Measurements from ENCODE around the gene SNX5. TPM values are rescaled to one million over a fixed set of nuclear protein-coding genes. Genes with fewer than 3 reads are reported as not detected.

SNX5 gene
- total and polyA plus RNA-seq, 2 of the 13 experiments (the other 11 are each of a cell fraction or from before 2014, with no cell fraction given): 664 to 1,040 TPM

DNA sequence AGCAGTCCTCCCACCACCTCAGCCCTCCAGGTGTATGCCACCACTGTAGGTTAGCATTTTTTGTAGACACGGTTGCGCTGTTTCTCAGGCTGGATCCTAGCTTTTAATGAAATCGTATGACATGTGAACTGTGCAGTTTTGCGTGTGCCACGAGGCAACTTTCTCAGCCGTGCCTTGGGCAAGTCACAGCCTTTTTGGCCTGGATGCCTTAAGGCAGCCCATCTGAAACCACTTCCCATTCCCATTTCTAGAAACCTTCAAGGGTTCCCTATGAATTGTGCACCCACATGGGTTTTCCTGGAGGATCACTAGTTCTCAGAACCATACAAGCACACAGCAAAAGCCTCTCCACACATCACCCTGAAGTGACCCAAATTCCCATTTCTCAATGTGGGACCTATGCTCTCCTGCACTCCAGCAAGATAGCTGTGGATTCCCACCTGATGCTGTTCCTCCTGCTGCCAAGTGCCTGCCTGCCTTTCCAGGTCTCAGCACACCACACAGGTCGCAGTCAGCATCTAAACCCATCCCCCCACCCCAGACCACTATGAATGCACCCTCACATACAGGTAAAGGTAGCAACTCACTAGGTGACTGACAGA lies 28.9 kb downstream of the SNX5 start (continued):
- TF ChIP-seq KLF6 (CRISPR knock-in tag; IDR thresholded peaks at IDR 0.05) (0 out of 2 replicates have a peak, but pooled peaks have one; percentile 23), AGO2 (optimal IDR thresholded peaks at IDR 0.05; ENCODE audit: low read depth, low read length) (peak; percentile 74), REXO4 (CRISPR knock-in tag; IDR thresholded peaks at IDR 0.05; ENCODE audit: borderline replicate concordance) (0 out of 2 replicates have a peak, but pooled peaks have one; percentile 41), DR1 (CRISPR knock-in tag; IDR thresholded peaks at IDR 0.05) (0 out of 2 replicates have a peak, but pooled peaks have one; percentile 49), ZNF343 (CRISPR knock-in tag; IDR thresholded peaks at IDR 0.05) (0 out of 2 replicates have a peak, but pooled peaks have one; percentile 1), ZNF737 (CRISPR knock-in tag; IDR thresholded peaks at IDR 0.05; ENCODE audit: borderline replicate concordance) (peak; percentile 71; the same call in 1 of the 2 replicates), ZNF296 (CRISPR knock-in tag; conservative IDR thresholded peaks at IDR 0.05) (0 out of 2 replicates have a peak, but pooled peaks have one; percentile 80), RFX3 (CRISPR knock-in tag; IDR thresholded peaks at IDR 0.05) (no peak), ZFP62 (CRISPR knock-in tag; IDR thresholded peaks at IDR 0.05) (no peak), FIP1L1 (IDR thresholded peaks at IDR 0.05; ENCODE audit: borderline replicate concordance, insufficient read depth, low read depth, low read length) (peak; percentile 40; the same call in 1 of the 2 replicates), PHF20 (CRISPR knock-in tag; IDR thresholded peaks at IDR 0.05) (no peak), PRMT3 (CRISPR knock-in tag; IDR thresholded peaks at IDR 0.05; ENCODE audit: borderline replicate concordance, low read depth) (peak; percentile 84)
- TF ChIP-seq, protein P1, sequence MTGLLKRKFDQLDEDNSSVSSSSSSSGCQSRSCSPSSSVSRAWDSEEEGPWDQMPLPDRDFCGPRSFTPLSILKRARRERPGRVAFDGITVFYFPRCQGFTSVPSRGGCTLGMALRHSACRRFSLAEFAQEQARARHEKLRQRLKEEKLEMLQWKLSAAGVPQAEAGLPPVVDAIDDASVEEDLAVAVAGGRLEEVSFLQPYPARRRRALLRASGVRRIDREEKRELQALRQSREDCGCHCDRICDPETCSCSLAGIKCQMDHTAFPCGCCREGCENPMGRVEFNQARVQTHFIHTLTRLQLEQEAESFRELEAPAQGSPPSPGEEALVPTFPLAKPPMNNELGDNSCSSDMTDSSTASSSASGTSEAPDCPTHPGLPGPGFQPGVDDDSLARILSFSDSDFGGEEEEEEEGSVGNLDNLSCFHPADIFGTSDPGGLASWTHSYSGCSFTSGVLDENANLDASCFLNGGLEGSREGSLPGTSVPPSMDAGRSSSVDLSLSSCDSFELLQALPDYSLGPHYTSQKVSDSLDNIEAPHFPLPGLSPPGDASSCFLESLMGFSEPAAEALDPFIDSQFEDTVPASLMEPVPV (CRISPR knock-in tag; IDR thresholded peaks at IDR 0.05): no peak
- TF ChIP-seq, protein P2, sequence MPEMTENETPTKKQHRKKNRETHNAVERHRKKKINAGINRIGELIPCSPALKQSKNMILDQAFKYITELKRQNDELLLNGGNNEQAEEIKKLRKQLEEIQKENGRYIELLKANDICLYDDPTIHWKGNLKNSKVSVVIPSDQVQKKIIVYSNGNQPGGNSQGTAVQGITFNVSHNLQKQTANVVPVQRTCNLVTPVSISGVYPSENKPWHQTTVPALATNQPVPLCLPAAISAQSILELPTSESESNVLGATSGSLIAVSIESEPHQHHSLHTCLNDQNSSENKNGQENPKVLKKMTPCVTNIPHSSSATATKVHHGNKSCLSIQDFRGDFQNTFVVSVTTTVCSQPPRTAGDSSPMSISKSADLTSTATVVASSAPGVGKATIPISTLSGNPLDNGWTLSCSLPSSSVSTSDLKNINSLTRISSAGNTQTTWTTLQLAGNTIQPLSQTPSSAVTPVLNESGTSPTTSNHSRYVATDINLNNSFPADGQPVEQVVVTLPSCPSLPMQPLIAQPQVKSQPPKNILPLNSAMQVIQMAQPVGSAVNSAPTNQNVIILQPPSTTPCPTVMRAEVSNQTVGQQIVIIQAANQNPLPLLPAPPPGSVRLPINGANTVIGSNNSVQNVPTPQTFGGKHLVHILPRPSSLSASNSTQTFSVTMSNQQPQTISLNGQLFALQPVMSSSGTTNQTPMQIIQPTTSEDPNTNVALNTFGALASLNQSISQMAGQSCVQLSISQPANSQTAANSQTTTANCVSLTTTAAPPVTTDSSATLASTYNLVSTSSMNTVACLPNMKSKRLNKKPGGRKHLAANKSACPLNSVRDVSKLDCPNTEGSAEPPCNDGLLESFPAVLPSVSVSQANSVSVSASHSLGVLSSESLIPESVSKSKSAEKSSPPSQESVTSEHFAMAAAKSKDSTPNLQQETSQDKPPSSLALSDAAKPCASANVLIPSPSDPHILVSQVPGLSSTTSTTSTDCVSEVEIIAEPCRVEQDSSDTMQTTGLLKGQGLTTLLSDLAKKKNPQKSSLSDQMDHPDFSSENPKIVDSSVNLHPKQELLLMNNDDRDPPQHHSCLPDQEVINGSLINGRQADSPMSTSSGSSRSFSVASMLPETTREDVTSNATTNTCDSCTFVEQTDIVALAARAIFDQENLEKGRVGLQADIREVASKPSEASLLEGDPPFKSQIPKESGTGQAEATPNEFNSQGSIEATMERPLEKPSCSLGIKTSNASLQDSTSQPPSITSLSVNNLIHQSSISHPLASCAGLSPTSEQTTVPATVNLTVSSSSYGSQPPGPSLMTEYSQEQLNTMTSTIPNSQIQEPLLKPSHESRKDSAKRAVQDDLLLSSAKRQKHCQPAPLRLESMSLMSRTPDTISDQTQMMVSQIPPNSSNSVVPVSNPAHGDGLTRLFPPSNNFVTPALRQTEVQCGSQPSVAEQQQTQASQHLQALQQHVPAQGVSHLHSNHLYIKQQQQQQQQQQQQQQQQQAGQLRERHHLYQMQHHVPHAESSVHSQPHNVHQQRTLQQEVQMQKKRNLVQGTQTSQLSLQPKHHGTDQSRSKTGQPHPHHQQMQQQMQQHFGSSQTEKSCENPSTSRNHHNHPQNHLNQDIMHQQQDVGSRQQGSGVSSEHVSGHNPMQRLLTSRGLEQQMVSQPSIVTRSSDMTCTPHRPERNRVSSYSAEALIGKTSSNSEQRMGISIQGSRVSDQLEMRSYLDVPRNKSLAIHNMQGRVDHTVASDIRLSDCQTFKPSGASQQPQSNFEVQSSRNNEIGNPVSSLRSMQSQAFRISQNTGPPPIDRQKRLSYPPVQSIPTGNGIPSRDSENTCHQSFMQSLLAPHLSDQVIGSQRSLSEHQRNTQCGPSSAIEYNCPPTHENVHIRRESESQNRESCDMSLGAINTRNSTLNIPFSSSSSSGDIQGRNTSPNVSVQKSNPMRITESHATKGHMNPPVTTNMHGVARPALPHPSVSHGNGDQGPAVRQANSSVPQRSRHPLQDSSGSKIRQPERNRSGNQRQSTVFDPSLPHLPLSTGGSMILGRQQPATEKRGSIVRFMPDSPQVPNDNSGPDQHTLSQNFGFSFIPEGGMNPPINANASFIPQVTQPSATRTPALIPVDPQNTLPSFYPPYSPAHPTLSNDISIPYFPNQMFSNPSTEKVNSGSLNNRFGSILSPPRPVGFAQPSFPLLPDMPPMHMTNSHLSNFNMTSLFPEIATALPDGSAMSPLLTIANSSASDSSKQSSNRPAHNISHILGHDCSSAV (CRISPR knock-in tag; IDR thresholded peaks at IDR 0.05; ENCODE audit: borderline replicate concordance): no peak
- TF ChIP-seq, protein P3, sequence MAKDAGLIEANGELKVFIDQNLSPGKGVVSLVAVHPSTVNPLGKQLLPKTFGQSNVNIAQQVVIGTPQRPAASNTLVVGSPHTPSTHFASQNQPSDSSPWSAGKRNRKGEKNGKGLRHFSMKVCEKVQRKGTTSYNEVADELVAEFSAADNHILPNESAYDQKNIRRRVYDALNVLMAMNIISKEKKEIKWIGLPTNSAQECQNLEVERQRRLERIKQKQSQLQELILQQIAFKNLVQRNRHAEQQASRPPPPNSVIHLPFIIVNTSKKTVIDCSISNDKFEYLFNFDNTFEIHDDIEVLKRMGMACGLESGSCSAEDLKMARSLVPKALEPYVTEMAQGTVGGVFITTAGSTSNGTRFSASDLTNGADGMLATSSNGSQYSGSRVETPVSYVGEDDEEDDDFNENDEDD (CRISPR knock-in tag; IDR thresholded peaks at IDR 0.05; ENCODE audit: borderline replicate concordance): 0 out of 2 replicates have a peak, but pooled peaks have one; percentile 9
- TF ChIP-seq, protein P4, sequence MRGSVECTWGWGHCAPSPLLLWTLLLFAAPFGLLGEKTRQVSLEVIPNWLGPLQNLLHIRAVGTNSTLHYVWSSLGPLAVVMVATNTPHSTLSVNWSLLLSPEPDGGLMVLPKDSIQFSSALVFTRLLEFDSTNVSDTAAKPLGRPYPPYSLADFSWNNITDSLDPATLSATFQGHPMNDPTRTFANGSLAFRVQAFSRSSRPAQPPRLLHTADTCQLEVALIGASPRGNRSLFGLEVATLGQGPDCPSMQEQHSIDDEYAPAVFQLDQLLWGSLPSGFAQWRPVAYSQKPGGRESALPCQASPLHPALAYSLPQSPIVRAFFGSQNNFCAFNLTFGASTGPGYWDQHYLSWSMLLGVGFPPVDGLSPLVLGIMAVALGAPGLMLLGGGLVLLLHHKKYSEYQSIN (CRISPR knock-in tag; IDR thresholded peaks at IDR 0.05; ENCODE audit: borderline replicate concordance): 0 out of 2 replicates have a peak, but pooled peaks have one; percentile 20
